Dendritic cell treated with granulocyte-macrophage colony-stimulating factor and Interleukin-4, amounts not matched to agents 40 ng/mL and 50 ng/mL, for 4 days (primary cell): ENCODE measurements around the gene RPL18.
"Not testable (repeated sequence)": the region's sequence is repeated elsewhere in the genome, so short reads cannot be mapped to it uniquely, and the experiment has no call there.

ENCODE experiments used
- H3K27ac Mint-ChIP-seq: one replicate; pipeline ENCODE4 v1.8.0; 2022; ENCODE audit warnings: mild to moderate bottlenecking, mixed read lengths
- H3K27me3 Mint-ChIP-seq: one replicate; pipeline ENCODE4 v1.8.0; 2022; ENCODE audit warnings: mild to moderate bottlenecking, mixed read lengths
- H3K36me3 Mint-ChIP-seq: one replicate; pipeline ENCODE4 v1.8.0; 2022; ENCODE audit warnings: low read depth, mixed read lengths
- H3K4me1 Mint-ChIP-seq: one replicate; pipeline ENCODE4 v1.8.0; 2022; ENCODE audit warnings: low read depth, mixed read lengths
- H3K4me3 Mint-ChIP-seq: one replicate; pipeline ENCODE4 v1.8.0; 2022; ENCODE audit warnings: mild to moderate bottlenecking, moderate library complexity, mixed read lengths
- H3K9me3 Mint-ChIP-seq: one replicate; pipeline ENCODE4 v1.8.0; 2022; ENCODE audit warnings: mixed read lengths
- intact Hi-C: fragments of 100-400 bp; cut with micrococcal nuclease; formaldehyde crosslinking; loops from one replicate; pipeline ENCODE4 v1.15.0; 2022

RPL18 gene

GRCh38 chr19:48582168-48582567, 36.8 kb downstream of the RPL18 start:
- H3K9me3 Mint-ChIP-seq: no peaks in the 10 kb centered on the region
- no peaks in the 10 kb centered on the region for H3K36me3 Mint-ChIP-seq
- peaks cover 6% of the 10 kb centered on the region for H3K27me3 Mint-ChIP-seq
- peak overlapping the region; percentile 88 for H3K27ac Mint-ChIP-seq
- peaks cover 24% of the 10 kb centered on the region for H3K4me1 Mint-ChIP-seq
- intact Hi-C loops: loop anchor here (5.0 kb wide), 1 partner anchor 230 kb away; no protein-coding TSS in a partner anchor
- H3K4me3 Mint-ChIP-seq: no peak overlapping the region

- Mint-ChIP-seq H3K27ac (no peak overlapping the region), H3K4me1 (peaks cover 16% of the 10 kb centered on the region), H3K9me3 (no peaks in the 10 kb centered on the region), H3K4me3 (no peak overlapping the region), H3K36me3 (no peaks in the 10 kb centered on the region), H3K27me3 (no peaks in the 10 kb centered on the region)
- intact Hi-C loops: no loop called here
Measured at GRCh38 chr19:48578891-48579290, 40.1 kb downstream of the RPL18 start.

GRCh38 chr19:48577908-48578307, 41.1 kb downstream of the RPL18 start:
- H3K4me3 Mint-ChIP-seq, H3K27ac Mint-ChIP-seq, H3K27me3 Mint-ChIP-seq, intact Hi-C loops, H3K4me1 Mint-ChIP-seq, H3K9me3 Mint-ChIP-seq, H3K36me3 Mint-ChIP-seq: not testable (repeated sequence)

- intact Hi-C loops: no loop called here
- no peaks in the 10 kb centered on the region for H3K36me3 Mint-ChIP-seq
- no peak overlapping the region for H3K4me3 Mint-ChIP-seq
- H3K4me1 Mint-ChIP-seq: no peaks in the 10 kb centered on the region
- H3K27ac Mint-ChIP-seq: no peak overlapping the region
- H3K27me3 Mint-ChIP-seq: peaks cover 4% of the 10 kb centered on the region
- H3K9me3 Mint-ChIP-seq: no peaks in the 10 kb centered on the region
Measured at GRCh38 chr19:48575931-48576622, 42.9 kb downstream of the RPL18 start.

- intact Hi-C loops: no loop called here
- no peak overlapping the region for H3K4me3 Mint-ChIP-seq
- peak overlapping the region; percentile 45 for H3K27ac Mint-ChIP-seq
Measured at GRCh38 chr19:48573163-48573505, 45.8 kb downstream of the RPL18 start.

GRCh38 chr19:48571378-48572162, 47.4 kb downstream of the RPL18 start:
- H3K36me3 Mint-ChIP-seq: no peaks in the 10 kb centered on the region
- peaks cover 35% of the 10 kb centered on the region for H3K27me3 Mint-ChIP-seq
- H3K4me1 Mint-ChIP-seq: no peaks in the 10 kb centered on the region
- no peak overlapping the region for H3K4me3 Mint-ChIP-seq
- no peaks in the 10 kb centered on the region for H3K9me3 Mint-ChIP-seq
- H3K27ac Mint-ChIP-seq: no peak overlapping the region
- intact Hi-C loops: no loop called here

More at GRCh38 chr19:48573163-48573505, 45.8 kb downstream of the RPL18 start:
- Mint-ChIP-seq H3K36me3 (no peaks in the 10 kb centered on the region), H3K4me1 (no peaks in the 10 kb centered on the region), H3K27me3 (peaks cover 22% of the 10 kb centered on the region), H3K9me3 (no peaks in the 10 kb centered on the region)

GRCh38 chr19:48569814-48570213, 49.2 kb downstream of the RPL18 start:
- Mint-ChIP-seq H3K4me3 (no peak overlapping the region), H3K4me1 (no peaks in the 10 kb centered on the region), H3K36me3 (no peaks in the 10 kb centered on the region), H3K27me3 (peaks cover 40% of the 10 kb centered on the region), H3K27ac (no peak overlapping the region), H3K9me3 (no peaks in the 10 kb centered on the region)
- intact Hi-C loops: no loop called here

- Mint-ChIP-seq H3K4me3 (no peak overlapping the region), H3K27me3 (peaks cover 40% of the 10 kb centered on the region), H3K4me1 (peaks cover 7% of the 10 kb centered on the region), H3K9me3 (no peaks in the 10 kb centered on the region), H3K27ac (no peak overlapping the region), H3K36me3 (no peaks in the 10 kb centered on the region)
- intact Hi-C loops: no loop called here
Measured at GRCh38 chr19:48568345-48568886, 50.6 kb downstream of the RPL18 start.
